ENCODE results near the gene STT3B.

STT3B gene

GRCh38 chr3:31553258-31553657 is 20.5 kb downstream of the STT3B start:
- Histone ChIP-seq H4K12ac (ENCODE audit: low read depth, low read length) (no peak overlapping the region), H3K18ac (ENCODE audit: low read length) (no peak overlapping the region), H2BK12ac (ENCODE audit: low read length) (no peak overlapping the region), H3K9me3 (ENCODE audit: insufficient read depth, low read depth, low read length) (no peaks in the 10 kb centered on the region), H3K4me2 (ENCODE audit: low read length) (no peak overlapping the region), H2BK120ac (ENCODE audit: insufficient read depth, low read length, poor library complexity) (no peak overlapping the region), H2AK5ac (ENCODE audit: low read length) (no peak overlapping the region), H3K79me1 (ENCODE audit: low read length) (no peaks in the 10 kb centered on the region), H3K14ac (ENCODE audit: low read length) (no peak overlapping the region), H3K4me3 (ENCODE audit: low read depth, low read length) (no peak overlapping the region), H3K23ac (ENCODE audit: low read length) (no peak overlapping the region), H3K27ac (ENCODE audit: low read depth, low read length) (no peak overlapping the region), H3K27me3 (ENCODE audit: insufficient read depth, low read length) (no peaks in the 10 kb centered on the region), H2BK5ac (ENCODE audit: low read depth, low read length, poor library complexity) (no peak overlapping the region), H4K8ac (ENCODE audit: low read depth, low read length) (no peak overlapping the region), H3K4ac (ENCODE audit: low read depth, low read length) (no peak overlapping the region), H3K4me1 (ENCODE audit: control insufficient read depth in 1 of 2, insufficient read depth in 2 of 2, low read length in 2 of 2) (no peaks in the 10 kb centered on the region), H2AFZ (ENCODE audit: insufficient read depth, low read length, poor library complexity) (no peak overlapping the region), H3K36me3 (ENCODE audit: control insufficient read depth in 1 of 2, insufficient read depth in 2 of 2, low read length in 2 of 2) (no peaks in the 10 kb centered on the region), H4K91ac (ENCODE audit: low read depth, low read length) (no peak overlapping the region), H3K79me2 (ENCODE audit: control insufficient read depth, insufficient read depth, low read length, poor library complexity) (peaks cover 2% of the 10 kb centered on the region), H3K9ac (ENCODE audit: low read length) (no peak overlapping the region)
- peak in 1 of 2 donors; percentile 58 for DNase-seq
- WGBS (ENCODE audit: extremely low coverage, insufficient coverage, insufficient read length) = no CpG with 5 or more reads among the region's 3 CpGs

DNA sequence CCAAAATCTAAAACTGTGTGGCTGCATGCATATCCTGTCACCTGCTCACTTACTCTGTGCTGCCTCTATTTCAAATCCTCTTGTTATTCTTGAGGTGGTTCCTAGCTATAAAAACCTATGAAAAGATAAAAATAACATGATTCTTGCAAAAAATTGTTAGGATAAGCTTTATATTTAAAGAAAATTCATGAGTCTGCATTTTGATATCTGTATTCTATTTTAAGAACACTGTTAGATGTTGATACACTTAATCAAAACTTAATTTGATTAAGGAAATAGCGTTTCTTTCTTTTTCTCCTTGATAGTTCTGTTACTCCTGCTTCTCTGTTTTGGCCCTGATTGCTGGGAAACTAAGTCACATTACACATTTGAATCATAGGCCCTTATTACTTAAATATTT is 22.5 kb downstream of the STT3B start:
- no peak overlapping the region for H2BK12ac ChIP-seq (ENCODE audit: low read length)
- H3K18ac ChIP-seq (ENCODE audit: low read length) = no peak overlapping the region
- peaks cover 2% of the 10 kb centered on the region for H3K79me2 ChIP-seq (ENCODE audit: control insufficient read depth, insufficient read depth, low read length, poor library complexity)
- DNase-seq = no peak
- no peak overlapping the region for H2BK120ac ChIP-seq (ENCODE audit: insufficient read depth, low read length, poor library complexity)
- no CpG with 5 or more reads among the region's 1 CpG for WGBS (ENCODE audit: extremely low coverage, insufficient coverage, insufficient read length)
- no peak overlapping the region for H2AFZ ChIP-seq (ENCODE audit: insufficient read depth, low read length, poor library complexity)
- no peak overlapping the region for H3K4me3 ChIP-seq (ENCODE audit: low read depth, low read length)
- no peak overlapping the region for H3K4me2 ChIP-seq (ENCODE audit: low read length)
- H3K36me3 ChIP-seq (ENCODE audit: control insufficient read depth in 1 of 2, insufficient read depth in 2 of 2, low read length in 2 of 2) = no peaks in the 10 kb centered on the region
- H4K91ac ChIP-seq (ENCODE audit: low read depth, low read length) = no peak overlapping the region
- H3K4me1 ChIP-seq (ENCODE audit: control insufficient read depth in 1 of 2, insufficient read depth in 2 of 2, low read length in 2 of 2) = no peaks in the 10 kb centered on the region
- no peak overlapping the region for H4K12ac ChIP-seq (ENCODE audit: low read depth, low read length)
- H3K79me1 ChIP-seq (ENCODE audit: low read length) = no peaks in the 10 kb centered on the region
- H4K8ac ChIP-seq (ENCODE audit: low read depth, low read length) = no peak overlapping the region
- H3K9me3 ChIP-seq (ENCODE audit: insufficient read depth, low read depth, low read length) = no peaks in the 10 kb centered on the region
- no peak overlapping the region for H3K4ac ChIP-seq (ENCODE audit: low read depth, low read length)
- no peak overlapping the region for H3K14ac ChIP-seq (ENCODE audit: low read length)
- no peaks in the 10 kb centered on the region for H3K27me3 ChIP-seq (ENCODE audit: insufficient read depth, low read length)
- no peak overlapping the region for H3K27ac ChIP-seq (ENCODE audit: low read depth, low read length)
- H3K23ac ChIP-seq (ENCODE audit: low read length) = no peak overlapping the region
- H2AK5ac ChIP-seq (ENCODE audit: low read length) = no peak overlapping the region
- H3K9ac ChIP-seq (ENCODE audit: low read length) = no peak overlapping the region
- H2BK5ac ChIP-seq (ENCODE audit: low read depth, low read length, poor library complexity) = no peak overlapping the region

DNA sequence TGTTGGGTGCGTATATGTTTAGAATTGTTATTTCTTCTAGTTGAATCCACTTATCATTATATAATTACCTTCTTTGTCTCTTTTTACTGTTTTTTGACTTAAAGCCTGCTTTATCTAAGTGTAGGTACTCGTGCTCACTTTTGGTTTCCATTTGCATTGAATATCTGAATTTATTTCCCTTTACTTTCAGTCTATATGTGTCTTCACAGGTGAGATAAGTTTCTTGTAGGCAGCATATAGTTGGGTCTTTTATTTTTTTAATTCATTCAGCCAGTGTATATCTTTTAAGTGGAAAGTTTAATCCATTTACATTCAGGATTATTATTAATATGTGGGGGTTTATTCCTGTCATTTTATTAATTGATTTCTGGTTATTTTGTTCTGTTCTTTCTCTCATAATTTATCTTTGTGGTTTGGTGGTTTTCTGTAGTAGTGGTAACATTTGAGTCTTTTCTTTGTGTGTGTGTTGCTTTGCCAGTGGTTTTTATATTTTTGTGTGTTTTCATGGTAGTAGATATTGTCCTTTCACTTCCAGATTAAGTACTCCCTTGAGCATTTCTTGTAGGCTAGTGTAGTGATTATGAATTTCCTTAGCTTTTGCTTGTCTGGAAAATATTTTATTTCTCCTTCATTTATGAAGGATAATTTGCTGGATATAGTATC is 27.3 kb downstream of the STT3B start:
- no peak overlapping the region for H4K91ac ChIP-seq (ENCODE audit: low read depth, low read length)
- H2BK12ac ChIP-seq (ENCODE audit: low read length) = no peak overlapping the region
- peaks cover 4% of the 10 kb centered on the region for H3K79me2 ChIP-seq (ENCODE audit: control insufficient read depth, insufficient read depth, low read length, poor library complexity)
- H4K12ac ChIP-seq (ENCODE audit: low read depth, low read length) = no peak overlapping the region
- H3K4me1 ChIP-seq (ENCODE audit: control insufficient read depth in 1 of 2, insufficient read depth in 2 of 2, low read length in 2 of 2) = peaks cover 6 to 11% of the 10 kb centered on the region in 2 experiments
- H3K4me3 ChIP-seq (ENCODE audit: low read depth, low read length) = no peak overlapping the region
- H3K4me2 ChIP-seq (ENCODE audit: low read length) = no peak overlapping the region
- no CpG with 5 or more reads among the region's 2 CpGs for WGBS (ENCODE audit: extremely low coverage, insufficient coverage, insufficient read length)
- H4K8ac ChIP-seq (ENCODE audit: low read depth, low read length) = no peak overlapping the region
- H3K14ac ChIP-seq (ENCODE audit: low read length) = no peak overlapping the region
- H2AFZ ChIP-seq (ENCODE audit: insufficient read depth, low read length, poor library complexity) = no peak overlapping the region
- H3K27me3 ChIP-seq (ENCODE audit: insufficient read depth, low read length) = no peaks in the 10 kb centered on the region
- H2BK5ac ChIP-seq (ENCODE audit: low read depth, low read length, poor library complexity) = no peak overlapping the region
- no peak overlapping the region for H3K23ac ChIP-seq (ENCODE audit: low read length)
- H3K79me1 ChIP-seq (ENCODE audit: low read length) = no peaks in the 10 kb centered on the region
- H3K36me3 ChIP-seq (ENCODE audit: control insufficient read depth in 1 of 2, insufficient read depth in 2 of 2, low read length in 2 of 2) = no peaks in the 10 kb centered on the region
- H3K9ac ChIP-seq (ENCODE audit: low read length) = no peak overlapping the region
- DNase-seq = no peak
- no peak overlapping the region for H3K4ac ChIP-seq (ENCODE audit: low read depth, low read length)
- no peak overlapping the region for H2AK5ac ChIP-seq (ENCODE audit: low read length)
- H3K27ac ChIP-seq (ENCODE audit: low read depth, low read length) = no peak overlapping the region
- H3K18ac ChIP-seq (ENCODE audit: low read length) = no peak overlapping the region
- no peaks in the 10 kb centered on the region for H3K9me3 ChIP-seq (ENCODE audit: insufficient read depth, low read depth, low read length)
- no peak overlapping the region for H2BK120ac ChIP-seq (ENCODE audit: insufficient read depth, low read length, poor library complexity)

- Histone ChIP-seq H3K9ac (ENCODE audit: low read length) (no peak overlapping the region), H2BK5ac (ENCODE audit: low read depth, low read length, poor library complexity) (no peak overlapping the region), H2BK120ac (ENCODE audit: insufficient read depth, low read length, poor library complexity) (no peak overlapping the region), H4K91ac (ENCODE audit: low read depth, low read length) (no peak overlapping the region), H3K4me3 (ENCODE audit: low read depth, low read length) (no peak overlapping the region), H4K12ac (ENCODE audit: low read depth, low read length) (no peak overlapping the region), H3K14ac (ENCODE audit: low read length) (no peak overlapping the region), H3K27ac (ENCODE audit: low read depth, low read length) (no peak overlapping the region), H3K4me1 (ENCODE audit: control insufficient read depth in 1 of 2, insufficient read depth in 2 of 2, low read length in 2 of 2) (peaks cover 6 to 11% of the 10 kb centered on the region in 2 experiments), H3K27me3 (ENCODE audit: insufficient read depth, low read length) (no peaks in the 10 kb centered on the region), H3K4me2 (ENCODE audit: low read length) (no peak overlapping the region), H2BK12ac (ENCODE audit: low read length) (no peak overlapping the region), H3K36me3 (ENCODE audit: control insufficient read depth in 1 of 2, insufficient read depth in 2 of 2, low read length in 2 of 2) (no peaks in the 10 kb centered on the region), H2AFZ (ENCODE audit: insufficient read depth, low read length, poor library complexity) (no peak overlapping the region), H3K4ac (ENCODE audit: low read depth, low read length) (peak overlapping the region; percentile 68), H4K8ac (ENCODE audit: low read depth, low read length) (no peak overlapping the region), H3K23ac (ENCODE audit: low read length) (no peak overlapping the region), H3K79me1 (ENCODE audit: low read length) (no peaks in the 10 kb centered on the region), H2AK5ac (ENCODE audit: low read length) (no peak overlapping the region), H3K18ac (ENCODE audit: low read length) (no peak overlapping the region), H3K9me3 (ENCODE audit: insufficient read depth, low read depth, low read length) (no peaks in the 10 kb centered on the region), H3K79me2 (ENCODE audit: control insufficient read depth, insufficient read depth, low read length, poor library complexity) (peaks cover 4% of the 10 kb centered on the region)
- WGBS (ENCODE audit: extremely low coverage, insufficient coverage, insufficient read length) = no CpG with 5 or more reads among the region's 5 CpGs
- no peak for DNase-seq
These were observed 29.2 kb downstream of the STT3B start for GRCh38 chr3:31561891-31562290.
